Uterus (tissue), 4 donors: Measurements from ENCODE around the gene MYO1A. TPM values are rescaled to one million over a fixed set of nuclear protein-coding genes. Genes with fewer than 3 reads are reported as not detected.
A peak's percentile ranks its signal among the peaks of the same experiment; 100 is the strongest.

Experiments used
- DNase-seq, 2 donors: peaks; one replicate each; pipeline ENCODE4 v3.0.0-alpha.2; 2019 to 2020
- H3K27ac ChIP-seq, 2 donors: fragments of 200-600 bp; sonication (generic); 1 replicate in 1 of 2; 2 replicates in 1 of 2; pipeline ENCODE4 v1.5.1; 2016 to 2018
- H3K27me3 ChIP-seq, 2 donors: fragments of 200-600 bp; sonication (generic); one replicate each; pipeline ENCODE4 v1.5.1; 2018 to 2019; ENCODE audit warnings: control low read depth in 1 of 2
- H3K36me3 ChIP-seq, 2 donors: fragments of 200-600 bp; sonication (generic); one replicate each; pipeline ENCODE4 v1.5.1; 2019; ENCODE audit warnings: control low read depth in 1 of 2
- H3K4me1 ChIP-seq, 2 donors: fragments of 200-600 bp; sonication (generic); one replicate each; pipeline ENCODE4 v1.5.1; 2018 to 2019; ENCODE audit warnings: control low read depth in 1 of 2
- H3K4me3 ChIP-seq, 2 donors: fragments of 200-600 bp; sonication (generic); 1 replicate in 1 of 2; 2 replicates in 1 of 2; pipeline ENCODE4 v1.5.1; 2018 to 2019; ENCODE audit warnings: mild to moderate bottlenecking in 1 of 2
- H3K9me3 ChIP-seq, 2 donors: fragments of 200-600 bp; sonication (generic); one replicate each; pipeline ENCODE4 v1.5.1; 2019; ENCODE audit warnings: control low read depth in 1 of 2
- CTCF ChIP-seq, 4 experiments: fragments of 200-600 bp in 2 of 4; fragments of 450-650 bp in 2 of 4; sonication (generic) in 2 of 4; IDR thresholded peaks; one replicate each; pipeline ENCODE4 v1.5.1; 2016 to 2019; ENCODE audit warnings: antibody characterized with exemption in 4 of 4, mild to moderate bottlenecking in 2 of 4, moderate library complexity in 1 of 4
- POLR2A ChIP-seq, 2 donors: fragments of 450-650 bp; IDR thresholded peaks; one replicate each; pipeline ENCODE4 v1.6.1; 2016; ENCODE audit warnings: antibody characterized with exemption in 2 of 2, mild to moderate bottlenecking in 1 of 2, moderate library complexity in 1 of 2
- intact Hi-C: fragments of 100-400 bp; cut with DNase I; formaldehyde crosslinking; loops from one replicate; pipeline ENCODE4 v1.15.1; 2023; ENCODE audit warnings: low total_unique reads
- total RNA-seq, 4 donors: library from RNA; depleted of rRNA in 3 of 4; stranded (reverse); fragments of >200 nt in 3 of 4; gene quantifications; one replicate each; pipeline versions ENCODE4 v1.1.0 to v1.2.4, GENCODE V29; 2014 to 2023
- donor health status: DM: yes; HTN: yes; CAD: no.

The MYO1A gene
- total RNA-seq, 4 donors from 2014 or later, result 0.59 to 1.3 TPM; not detected in 2

- H3K36me3 ChIP-seq, result no peaks in the 10 kb centered on the region
- H3K4me1 ChIP-seq, result peaks cover 19 to 40% of the 10 kb centered on the region in 2 donors
- intact Hi-C loops, result no loop called here
- H3K4me3 ChIP-seq, result peak overlapping the region; percentile 73 to 89
- no peaks in the 10 kb centered on the region for H3K27me3 ChIP-seq
- DNase-seq, result peak; percentile 82 to 84
- H3K9me3 ChIP-seq, result no peaks in the 10 kb centered on the region
- TF ChIP-seq POLR2A (IDR thresholded peaks at IDR 0.05) (peak; percentile 33 to 47), CTCF (IDR thresholded peaks at IDR 0.05) (no peak)
- H3K27ac ChIP-seq, result peak overlapping the region; percentile 96 to 99
Measured at GRCh38 chr12:57089271-57090245, 39.6 kb upstream of the MYO1A start.

- Histone ChIP-seq H3K36me3 (no peaks in the 10 kb centered on the region), H3K27me3 (no peaks in the 10 kb centered on the region), H3K27ac (peak within 1 kb of the TSS; percentile 96 to 99), H3K4me3 (peak within 1 kb of the TSS; percentile 73 to 89), H3K9me3 (no peaks in the 10 kb centered on the region), H3K4me1 (peaks cover 13 to 38% of the 10 kb centered on the region in 2 donors)
- DNase-seq, result peak; percentile 95 to 97
- intact Hi-C loops, result no loop called here
- TF ChIP-seq CTCF (IDR thresholded peaks at IDR 0.05) (no peak), POLR2A (IDR thresholded peaks at IDR 0.05) (peak; percentile 72 to 81)
Measured at GRCh38 chr12:57088354-57089270, 38.7 kb upstream of the MYO1A start, which contains the start of gene NAB2. NAB2 (plus strand) TSS chr12:57089114; CDS start chr12:57089272, 158 bp downstream.

GRCh38 chr12:57087691-57088353, 37.9 kb upstream of the MYO1A start:
- intact Hi-C loops, result no loop called here
- TF ChIP-seq CTCF (IDR thresholded peaks at IDR 0.05) (peak in 1 of 4 experiments; percentile 19), POLR2A (IDR thresholded peaks at IDR 0.05) (peak; percentile 27 to 47)
- Histone ChIP-seq H3K27me3 (no peaks in the 10 kb centered on the region), H3K27ac (peak overlapping the region; percentile 96 to 99), H3K36me3 (no peaks in the 10 kb centered on the region), H3K9me3 (no peaks in the 10 kb centered on the region), H3K4me3 (peak overlapping the region; percentile 69 to 89), H3K4me1 (peaks cover 7 to 30% of the 10 kb centered on the region in 2 donors)
- peak; percentile 95 to 97 for DNase-seq

- Histone ChIP-seq H3K4me3 (peak overlapping the region; percentile 69 to 89), H3K36me3 (no peaks in the 10 kb centered on the region), H3K27ac (peak overlapping the region; percentile 96 to 99), H3K9me3 (no peaks in the 10 kb centered on the region), H3K27me3 (no peaks in the 10 kb centered on the region), H3K4me1 (peaks cover 7 to 23% of the 10 kb centered on the region in 2 donors)
- peak; percentile 49 to 84 for TF ChIP-seq POLR2A (IDR thresholded peaks at IDR 0.05)
- TF ChIP-seq CTCF (IDR thresholded peaks at IDR 0.05), result peak in 1 of 4 experiments; percentile 11
- DNase-seq, result peak; percentile 96
- intact Hi-C loops, result no loop called here
Measured at GRCh38 chr12:57087010-57087690, 37.2 kb upstream of the MYO1A start.
